ENCODE results near the gene C17orf67. TPM values are rescaled to one million over a fixed set of nuclear protein-coding genes. Genes with fewer than 3 reads are reported as not detected.
A peak's percentile ranks its signal among the peaks of the same experiment; 100 is the strongest.

C17orf67 gene
- total RNA-seq, 1 donor from 2014 or later, result 1.4 TPM

DNA sequence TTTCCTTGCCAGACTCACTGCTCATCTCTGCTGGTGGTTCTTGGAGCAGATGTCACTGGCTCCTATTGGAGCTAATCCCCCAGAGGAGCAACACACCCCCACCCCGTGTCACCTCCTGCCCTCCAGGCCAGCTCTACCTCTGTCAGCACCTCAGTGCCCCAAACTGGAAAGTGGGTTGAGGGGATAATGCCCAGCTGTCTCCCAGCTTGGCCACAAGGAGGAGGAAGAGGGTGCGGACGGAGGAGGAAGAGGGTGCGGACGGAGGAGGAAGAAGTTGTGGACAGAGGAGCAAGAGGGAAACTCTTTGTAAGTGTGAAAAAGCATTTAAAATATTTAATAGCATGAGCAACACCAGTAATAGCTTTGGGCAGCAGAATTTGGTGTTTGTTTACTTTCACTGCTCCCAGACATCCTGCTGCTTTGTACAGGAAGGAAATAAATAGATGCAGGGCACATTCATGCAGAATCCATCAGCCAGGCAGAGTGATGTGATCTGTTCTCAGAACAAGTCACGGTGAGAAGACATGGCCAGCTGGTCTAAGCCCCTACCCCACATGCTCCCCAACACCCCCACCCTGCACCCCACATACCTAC, 82.5 kb downstream of the C17orf67 start:
- no peak overlapping the region for H3K4me3 Mint-ChIP-seq
- DNase-seq (ENCODE audit: low spot score), result no peak
- no peak overlapping the region for H3K4me3 ChIP-seq
- H3K4me1 ChIP-seq, result peaks cover 14% of the 10 kb centered on the region
- peaks cover 6% of the 10 kb centered on the region for H3F3A ChIP-seq (ENCODE audit: low read depth)
- H3K27me3 ChIP-seq, result no peaks in the 10 kb centered on the region
- no peak overlapping the region for H3K27ac Mint-ChIP-seq
- TF ChIP-seq EZH2 (IDR thresholded peaks at IDR 0.05), result no peak
- TF ChIP-seq, protein P1, sequence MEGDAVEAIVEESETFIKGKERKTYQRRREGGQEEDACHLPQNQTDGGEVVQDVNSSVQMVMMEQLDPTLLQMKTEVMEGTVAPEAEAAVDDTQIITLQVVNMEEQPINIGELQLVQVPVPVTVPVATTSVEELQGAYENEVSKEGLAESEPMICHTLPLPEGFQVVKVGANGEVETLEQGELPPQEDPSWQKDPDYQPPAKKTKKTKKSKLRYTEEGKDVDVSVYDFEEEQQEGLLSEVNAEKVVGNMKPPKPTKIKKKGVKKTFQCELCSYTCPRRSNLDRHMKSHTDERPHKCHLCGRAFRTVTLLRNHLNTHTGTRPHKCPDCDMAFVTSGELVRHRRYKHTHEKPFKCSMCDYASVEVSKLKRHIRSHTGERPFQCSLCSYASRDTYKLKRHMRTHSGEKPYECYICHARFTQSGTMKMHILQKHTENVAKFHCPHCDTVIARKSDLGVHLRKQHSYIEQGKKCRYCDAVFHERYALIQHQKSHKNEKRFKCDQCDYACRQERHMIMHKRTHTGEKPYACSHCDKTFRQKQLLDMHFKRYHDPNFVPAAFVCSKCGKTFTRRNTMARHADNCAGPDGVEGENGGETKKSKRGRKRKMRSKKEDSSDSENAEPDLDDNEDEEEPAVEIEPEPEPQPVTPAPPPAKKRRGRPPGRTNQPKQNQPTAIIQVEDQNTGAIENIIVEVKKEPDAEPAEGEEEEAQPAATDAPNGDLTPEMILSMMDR (IDR thresholded peaks at IDR 0.05), result peak; percentile 19
- no peaks in the 10 kb centered on the region for H3K36me3 Mint-ChIP-seq
- peaks cover 6% of the 10 kb centered on the region for H3K9me3 Mint-ChIP-seq
- no peak overlapping the region for H2AFZ ChIP-seq (replicated peaks)
- peaks cover 42% of the 10 kb centered on the region for H3K4me1 Mint-ChIP-seq
- no peak overlapping the region for H3K9ac ChIP-seq
- no peak overlapping the region for H3K27ac ChIP-seq
- no peaks in the 10 kb centered on the region for H3K79me2 ChIP-seq (ENCODE audit: low read depth)
- peaks cover 7% of the 10 kb centered on the region for H3K27me3 Mint-ChIP-seq (ENCODE audit: insufficient read depth, low read depth)
- H3K4me2 ChIP-seq, result no peak overlapping the region
- no peaks in the 10 kb centered on the region for H3K36me3 ChIP-seq
- H3K9me3 ChIP-seq (ENCODE audit: low read depth), result no peaks in the 10 kb centered on the region
- no peaks in the 10 kb centered on the region for H4K20me1 ChIP-seq (ENCODE audit: low read depth)

DNA sequence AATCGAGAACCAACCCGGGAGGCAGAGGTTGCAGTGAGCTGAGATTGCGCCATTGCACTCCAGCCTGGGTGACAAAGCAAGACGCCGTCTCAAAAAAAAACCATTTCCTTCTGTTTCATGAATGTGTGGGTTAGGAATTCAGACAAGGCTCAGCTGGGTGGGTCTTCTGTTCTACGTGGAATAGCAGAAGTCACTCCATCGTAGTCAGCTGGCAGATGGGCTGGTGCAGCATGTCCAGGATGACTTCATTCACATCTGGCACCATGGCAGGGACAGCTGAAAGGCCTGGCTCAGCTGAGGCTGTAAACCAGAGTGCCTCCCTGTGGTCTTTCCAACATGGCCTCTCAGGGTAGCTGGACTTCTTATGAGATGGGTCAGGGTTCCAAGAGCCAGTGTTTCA, 89.0 kb downstream of the C17orf67 start:
- no peaks in the 10 kb centered on the region for H3F3A ChIP-seq (ENCODE audit: low read depth)
- H3K4me3 Mint-ChIP-seq, result no peak overlapping the region
- H3K36me3 Mint-ChIP-seq, result peaks cover 2% of the 10 kb centered on the region
- DNase-seq (ENCODE audit: low spot score), result no peak
- H3K36me3 ChIP-seq, result no peaks in the 10 kb centered on the region
- no peak overlapping the region for H3K4me3 ChIP-seq
- H3K27ac Mint-ChIP-seq, result no peak overlapping the region
- no peak overlapping the region for H3K9ac ChIP-seq
- H3K27ac ChIP-seq, result no peak overlapping the region
- peaks cover 16% of the 10 kb centered on the region for H3K9me3 Mint-ChIP-seq
- peaks cover 15% of the 10 kb centered on the region for H3K4me1 Mint-ChIP-seq
- H2AFZ ChIP-seq (replicated peaks), result no peak overlapping the region
- no peaks in the 10 kb centered on the region for H3K9me3 ChIP-seq (ENCODE audit: low read depth)
- H4K20me1 ChIP-seq (ENCODE audit: low read depth), result no peaks in the 10 kb centered on the region
- no peaks in the 10 kb centered on the region for H3K27me3 ChIP-seq
- no peak for TF ChIP-seq EZH2phosphoT487 (IDR thresholded peaks at IDR 0.05)
- TF ChIP-seq, protein P1 (IDR thresholded peaks at IDR 0.05), result no peak
- no peak for TF ChIP-seq EZH2 (IDR thresholded peaks at IDR 0.05)
- H3K79me2 ChIP-seq (ENCODE audit: low read depth), result no peaks in the 10 kb centered on the region
- peaks cover 14% of the 10 kb centered on the region for H3K27me3 Mint-ChIP-seq (ENCODE audit: insufficient read depth, low read depth)
- peaks cover 13% of the 10 kb centered on the region for H3K4me1 ChIP-seq
- no peak overlapping the region for H3K4me2 ChIP-seq

DNA sequence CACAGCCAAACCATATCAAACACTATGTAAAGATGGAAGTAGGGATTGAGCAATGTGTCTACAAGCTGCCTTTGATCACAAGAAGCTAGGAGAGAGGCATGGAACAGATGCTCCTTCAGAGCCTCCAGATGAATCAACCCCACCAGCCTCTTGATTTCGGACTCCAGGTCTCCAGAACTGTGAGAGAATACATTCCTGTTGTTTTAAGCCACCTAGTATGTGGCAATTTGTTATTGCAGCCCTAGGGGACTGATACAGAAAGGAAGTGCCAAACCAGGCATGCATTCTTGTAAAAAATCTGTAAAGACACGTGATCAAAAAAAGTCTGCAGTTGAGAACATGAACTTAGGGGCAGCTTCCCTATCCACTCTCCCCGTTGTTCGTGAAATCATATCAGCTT, 91.1 kb downstream of the C17orf67 start:
- peaks cover 15% of the 10 kb centered on the region for H3K4me1 ChIP-seq
- Mint-ChIP-seq H3K9me3 (peaks cover 10% of the 10 kb centered on the region), H3K4me1 (peaks cover 27% of the 10 kb centered on the region), H3K27ac (no peak overlapping the region), H3K27me3 (ENCODE audit: insufficient read depth, low read depth) (peaks cover 13% of the 10 kb centered on the region), H3K4me3 (no peak overlapping the region), H3K36me3 (peaks cover 2% of the 10 kb centered on the region)
- H3K36me3 ChIP-seq, result no peaks in the 10 kb centered on the region
- H3K27me3 ChIP-seq, result no peaks in the 10 kb centered on the region
- H3K4me3 ChIP-seq, result no peak overlapping the region
- no peaks in the 10 kb centered on the region for H3F3A ChIP-seq (ENCODE audit: low read depth)
- H2AFZ ChIP-seq (replicated peaks), result no peak overlapping the region
- TF ChIP-seq EZH2phosphoT487 (IDR thresholded peaks at IDR 0.05) (no peak), EZH2 (IDR thresholded peaks at IDR 0.05) (no peak)
- TF ChIP-seq, protein P1 (IDR thresholded peaks at IDR 0.05), result no peak
- DNase-seq (ENCODE audit: low spot score), result no peak
- no peak overlapping the region for H3K9ac ChIP-seq
- no peaks in the 10 kb centered on the region for H3K9me3 ChIP-seq (ENCODE audit: low read depth)
- H4K20me1 ChIP-seq (ENCODE audit: low read depth), result no peaks in the 10 kb centered on the region
- H3K79me2 ChIP-seq (ENCODE audit: low read depth), result no peaks in the 10 kb centered on the region
- H3K4me2 ChIP-seq, result no peak overlapping the region
- no peak overlapping the region for H3K27ac ChIP-seq

Small RNA genes within 50 kb of the gene (small RNA-seq; reads per million reads assigned to genes)
- gene RNU6-1158P, result not detected

Other genes with a start within 250 kb of the C17orf67 start
- 0.34 and 2.4 TPM in 2 replicates for gene NOG, start 240.2 kb downstream of the C17orf67 start, total RNA-seq (ENCODE audit: low replicate concordance)
- 4.5 and 7.5 TPM in 2 replicates for gene DGKE, start 231 bp upstream of the C17orf67 start, total RNA-seq (ENCODE audit: low replicate concordance)
- 6.1 and 7.6 TPM in 2 replicates for gene TRIM25, start 80.1 kb upstream of the C17orf67 start, total RNA-seq (ENCODE audit: low replicate concordance)
- gene COIL, start 127.1 kb upstream of the C17orf67 start, total RNA-seq (ENCODE audit: low replicate concordance), result 25.4 and 40.0 TPM in 2 replicates
- gene SCPEP1, start 144.2 kb upstream of the C17orf67 start, total RNA-seq (ENCODE audit: low replicate concordance), result 28.7 and 39.5 TPM in 2 replicates

Data from neural progenitor cell (in vitro differentiated cells).